Panc1 (cell line): Measurements from ENCODE around the gene MUL1. TPM values are rescaled to one million over a fixed set of nuclear protein-coding genes. Genes with fewer than 3 reads are reported as not detected.

Experiments used
- ATAC-seq: fragments of 200-7000 bp; cut with Tn5 transposase; 2 replicates; pipeline ENCODE4 v1.9.1; 2020; ENCODE audit warnings: mild to moderate bottlenecking, moderate library complexity
- BruUV-seq: library from RNA; stranded (reverse); fragments of 400-500 nt; replicated peaks from 2 replicates; lab custom pipeline; 2021; lab: Mats Ljungman, UMichigan
- CTCF ChIA-PET: fragments of 300-600 bp; sonication (Branson Sonifier 250); formaldehyde crosslinking; loops from one replicate; lab custom pipeline; 2022; ENCODE audit warnings: antibody characterized with exemption; lab: Charles Lee
- POLR2A ChIA-PET: fragments of 300-600 bp; sonication (Branson Sonifier 250); formaldehyde crosslinking; loops from one replicate; lab custom pipeline; 2022; ENCODE audit warnings: antibody characterized with exemption; lab: Charles Lee
- DNase-seq: peaks from one replicate; pipeline ENCODE4 v3.0.0-alpha.2; 2010; ENCODE audit warnings: low read depth, low spot score
- H3K27ac ChIP-seq: 2 replicates; pipeline ENCODE4 v1.5.1; 2011; ENCODE audit warnings: mild to moderate bottlenecking, low read length, inconsistent platforms
- H3K27me3 ChIP-seq: fragments of 200-500 bp; sonication (Bioruptor generic); 2 replicates; pipeline ENCODE4 v1.6.0; 2014; ENCODE audit warnings: low read length, inconsistent platforms; ENCODE audit not compliant: control insufficient read depth, insufficient read depth
- H3K36me3 ChIP-seq: fragments of 200-500 bp; sonication (Bioruptor generic); 2 replicates; pipeline ENCODE4 v1.5.1; 2014; ENCODE audit warnings: inconsistent platforms, mild to moderate bottlenecking, low read length, moderate library complexity; ENCODE audit not compliant: control insufficient read depth, insufficient read depth
- H3K4me1 ChIP-seq: 2 replicates; pipeline ENCODE4 v1.5.1; 2011; ENCODE audit warnings: inconsistent platforms, mild to moderate bottlenecking, low read length, moderate library complexity; ENCODE audit not compliant: control insufficient read depth, insufficient read depth
- H3K4me3 ChIP-seq, 2 experiments: 2 replicates each; pipeline ENCODE4 v1.5.1; 2011 to 2012; ENCODE audit warnings: low read depth in 2 of 2, low read length in 2 of 2, mild to moderate bottlenecking in 2 of 2, inconsistent platforms in 1 of 2, moderate library complexity in 1 of 2
- H3K9me3 ChIP-seq: fragments of 200-500 bp; sonication (Bioruptor generic); 2 replicates; pipeline ENCODE4 v1.5.1; 2014; ENCODE audit warnings: low read depth, mild to moderate bottlenecking, inconsistent platforms, low read length, moderate library complexity; ENCODE audit not compliant: control insufficient read depth, insufficient read depth
- POLR2AphosphoS5 ChIP-seq: IDR thresholded peaks from 2 replicates; pipeline ENCODE4 v1.6.1; 2012; ENCODE audit warnings: mild to moderate bottlenecking, low read depth, low read length, moderate library complexity
- REST ChIP-seq, 2 experiments: IDR thresholded peaks; 2 replicates each; pipeline ENCODE4 v1.6.1; 2011 to 2012; ENCODE audit warnings: low read depth in 2 of 2, control low read depth in 1 of 2, low read length in 1 of 2, mild to moderate bottlenecking in 1 of 2, moderate library complexity in 1 of 2; ENCODE audit not compliant: insufficient read depth in 1 of 2
- SIN3A ChIP-seq: IDR thresholded peaks from 2 replicates; pipeline ENCODE4 v1.6.1; 2012; ENCODE audit warnings: low read depth, mild to moderate bottlenecking, low read length, moderate library complexity, borderline replicate concordance; ENCODE audit not compliant: insufficient read depth
- TCF7L2 ChIP-seq: IDR thresholded peaks from 2 replicates; pipeline ENCODE4 v1.6.1; 2011; ENCODE audit warnings: mild to moderate bottlenecking, low read depth, low read length, inconsistent platforms
- in situ Hi-C: cut with HindIII; loops from 2 replicates; pipeline ENCODE4 v1.10.0; 2016; ENCODE audit warnings: low sequenced_read_pairs, low pct_unique_long_range_greater_than_20kb
- intact Hi-C: fragments of 100-400 bp; cut with micrococcal nuclease; formaldehyde crosslinking; loops from one replicate; pipeline ENCODE4 v1.10.0; 2022; ENCODE audit not compliant: unreplicated experiment
- total RNA-seq: library from RNA; stranded (reverse); gene quantifications from one replicate; pipeline ENCODE4 v1.2.1, GENCODE V29; 2021; ENCODE audit not compliant: unreplicated experiment
- TF ChIP-seq, protein P1 (sequence below): fragments of 450-650 bp; IDR thresholded peaks from 2 replicates; pipeline ENCODE4 v1.5.1; 2017; ENCODE audit warnings: mild to moderate bottlenecking

MUL1 gene
- total RNA-seq, 1 experiment from 2014 or later = 39.4 TPM

GRCh38 chr1:20480243-20480944, 27.6 kb downstream of the MUL1 start:
- no peaks in the 10 kb centered on the region for H3K9me3 ChIP-seq
- peaks cover 4% of the 10 kb centered on the region; the same call in 1 of the 2 replicates for H3K27me3 ChIP-seq
- POLR2A ChIA-PET = no interaction called here
- DNase-seq (no peak), ATAC-seq (no peak)
- CTCF ChIA-PET = interaction anchor here (0.6 kb wide), 1 partner anchor 51 kb away, joined by 3 read pairs; no protein-coding TSS in a partner anchor
- 0 out of 2 replicates have a peak, but pooled peaks cover 2% of the 10 kb centered on the region for H3K36me3 ChIP-seq
- BruUV-seq = no TSS peak
- peaks cover 21% of the 10 kb centered on the region for H3K4me1 ChIP-seq
- H3K27ac ChIP-seq = no peak overlapping the region
- in situ Hi-C loops = no loop called here
- intact Hi-C loops = no loop called here
- no peak overlapping the region for H3K4me3 ChIP-seq
- no peak for TF ChIP-seq SIN3A
- TF ChIP-seq, protein P1, sequence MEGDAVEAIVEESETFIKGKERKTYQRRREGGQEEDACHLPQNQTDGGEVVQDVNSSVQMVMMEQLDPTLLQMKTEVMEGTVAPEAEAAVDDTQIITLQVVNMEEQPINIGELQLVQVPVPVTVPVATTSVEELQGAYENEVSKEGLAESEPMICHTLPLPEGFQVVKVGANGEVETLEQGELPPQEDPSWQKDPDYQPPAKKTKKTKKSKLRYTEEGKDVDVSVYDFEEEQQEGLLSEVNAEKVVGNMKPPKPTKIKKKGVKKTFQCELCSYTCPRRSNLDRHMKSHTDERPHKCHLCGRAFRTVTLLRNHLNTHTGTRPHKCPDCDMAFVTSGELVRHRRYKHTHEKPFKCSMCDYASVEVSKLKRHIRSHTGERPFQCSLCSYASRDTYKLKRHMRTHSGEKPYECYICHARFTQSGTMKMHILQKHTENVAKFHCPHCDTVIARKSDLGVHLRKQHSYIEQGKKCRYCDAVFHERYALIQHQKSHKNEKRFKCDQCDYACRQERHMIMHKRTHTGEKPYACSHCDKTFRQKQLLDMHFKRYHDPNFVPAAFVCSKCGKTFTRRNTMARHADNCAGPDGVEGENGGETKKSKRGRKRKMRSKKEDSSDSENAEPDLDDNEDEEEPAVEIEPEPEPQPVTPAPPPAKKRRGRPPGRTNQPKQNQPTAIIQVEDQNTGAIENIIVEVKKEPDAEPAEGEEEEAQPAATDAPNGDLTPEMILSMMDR = no peak
- no peak for TF ChIP-seq REST (IDR thresholded peaks at IDR 0.05; ENCODE audit: insufficient read depth in 1 of 2, low read depth in 2 of 2, low read length in 1 of 2)
- no peak for TF ChIP-seq POLR2AphosphoS5
- no peak for TF ChIP-seq TCF7L2

DNA sequence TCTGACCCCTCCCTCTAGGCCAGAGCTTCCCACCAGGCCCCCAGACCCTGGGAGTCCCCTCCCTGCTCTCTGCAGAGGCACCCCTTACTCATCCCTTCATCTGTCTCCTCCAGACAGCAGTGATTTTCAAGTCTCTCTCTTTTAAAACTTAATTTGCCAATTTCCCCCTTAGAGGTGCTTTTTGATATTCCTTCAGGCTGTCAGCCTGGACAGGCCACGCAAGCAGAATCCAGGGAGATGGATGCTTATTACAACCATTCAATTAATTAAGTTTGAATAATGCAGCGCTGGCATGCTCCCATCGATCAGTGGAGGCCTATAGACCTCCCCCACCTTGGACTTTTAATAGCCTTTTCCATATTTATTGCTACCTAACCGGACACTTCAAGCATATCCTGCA, 28.1 kb downstream of the MUL1 start:
- BruUV-seq = no TSS peak
- ATAC-seq (no peak), DNase-seq (no peak)
- Histone ChIP-seq H3K27me3 (peaks cover 4% of the 10 kb centered on the region; the same call in 1 of the 2 replicates), H3K4me1 (peaks cover 20% of the 10 kb centered on the region), H3K4me3 (no peak overlapping the region), H3K9me3 (no peaks in the 10 kb centered on the region), H3K36me3 (0 out of 2 replicates have a peak, but pooled peaks cover 2% of the 10 kb centered on the region), H3K27ac (no peak overlapping the region)
- ChIA-PET CTCF (interaction anchor here (0.7 kb wide), 1 partner anchor 230 kb away, joined by 10 read pairs; no protein-coding TSS in a partner anchor), POLR2A (no interaction called here)
- in situ Hi-C loops = no loop called here
- intact Hi-C loops = no loop called here
- no peak for TF ChIP-seq SIN3A
- no peak for TF ChIP-seq REST (IDR thresholded peaks at IDR 0.05; ENCODE audit: insufficient read depth in 1 of 2, low read depth in 2 of 2, low read length in 1 of 2)
- no peak for TF ChIP-seq TCF7L2
- no peak for TF ChIP-seq POLR2AphosphoS5
- TF ChIP-seq, protein P1 = no peak
